Stimulated activated CD8-positive, alpha-beta memory T cell treated with anti-CD3 and anti-CD28 coated beads, Interleukin-7, amount 100 ng/mL, for 4 hours (primary cell): Measurements from ENCODE around the gene IGFBP7.

Experiments
- DNase-seq, 2 donors: peaks; one replicate each; pipeline ENCODE4 v3.0.0-alpha.2; 2020; ENCODE audit warnings: low read depth in 2 of 2

Gene IGFBP7

DNA sequence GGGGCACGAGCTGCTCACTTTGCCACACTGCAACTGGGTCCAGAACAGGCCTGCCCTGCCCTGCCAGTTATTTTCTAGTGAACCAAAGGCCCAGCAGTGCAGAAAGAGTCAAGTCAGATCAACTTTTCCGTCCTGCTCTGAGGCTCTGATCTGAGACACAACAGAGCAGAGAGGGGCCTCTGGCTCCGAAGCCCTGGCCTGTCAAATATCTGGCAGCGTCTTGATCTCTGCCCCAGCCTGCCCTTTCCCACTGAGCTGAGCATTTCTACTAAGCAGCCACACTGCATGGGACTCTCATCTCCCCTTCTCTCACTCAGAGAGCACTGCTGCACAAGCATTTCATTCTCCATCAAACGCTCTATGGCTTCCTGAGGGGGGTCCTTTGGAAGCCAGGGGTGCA lies 11.8 kb downstream of the IGFBP7 start:
- no peak for DNase-seq

DNA sequence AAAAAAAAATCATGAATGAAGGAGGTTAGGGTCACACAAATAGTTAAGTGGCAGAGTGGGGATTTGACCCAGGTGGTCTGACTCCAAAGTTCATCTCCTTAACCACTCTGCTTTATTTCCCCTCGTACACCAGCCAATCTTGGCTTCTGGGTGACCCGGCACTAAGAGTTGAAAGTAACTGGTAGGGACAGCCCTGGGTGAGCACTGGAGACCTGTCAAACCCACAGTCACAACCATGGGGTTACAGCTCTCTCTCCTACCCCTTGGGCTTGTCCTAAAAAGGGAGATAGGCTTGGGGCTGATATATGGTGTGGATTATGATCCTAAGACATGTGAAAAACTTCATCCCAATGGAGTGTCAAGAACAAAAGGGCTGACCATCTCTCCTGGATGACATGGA lies 12.5 kb downstream of the IGFBP7 start:
- DNase-seq: no peak

GRCh38 chr4:57095956-57096355 lies 14.2 kb downstream of the IGFBP7 start:
- no peak for DNase-seq

- no peak for DNase-seq
Measured at GRCh38 chr4:57095245-57095644, 14.9 kb downstream of the IGFBP7 start.

DNA sequence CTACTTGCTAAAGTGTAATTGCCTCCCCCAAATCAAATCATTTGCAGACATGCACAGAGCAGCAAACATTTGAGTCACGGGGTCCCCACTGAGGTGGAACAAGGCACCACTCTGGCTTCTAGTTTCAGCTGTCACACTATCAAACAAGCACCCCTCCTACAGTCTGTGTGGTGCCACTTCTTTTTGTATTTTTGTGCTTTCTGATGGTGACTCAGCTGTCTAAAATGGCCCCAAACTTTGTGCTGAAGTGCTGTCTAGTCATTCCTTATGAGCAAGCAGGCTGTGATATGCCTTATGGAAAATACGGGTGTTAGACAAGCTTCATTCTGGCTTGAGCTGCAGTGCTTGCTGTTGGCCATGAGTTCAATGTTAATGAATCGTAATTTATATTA lies 15.4 kb downstream of the IGFBP7 start:
- DNase-seq: no peak

- no peak for DNase-seq
Measured at GRCh38 chr4:57093845-57094831, 16.0 kb downstream of the IGFBP7 start.

DNA sequence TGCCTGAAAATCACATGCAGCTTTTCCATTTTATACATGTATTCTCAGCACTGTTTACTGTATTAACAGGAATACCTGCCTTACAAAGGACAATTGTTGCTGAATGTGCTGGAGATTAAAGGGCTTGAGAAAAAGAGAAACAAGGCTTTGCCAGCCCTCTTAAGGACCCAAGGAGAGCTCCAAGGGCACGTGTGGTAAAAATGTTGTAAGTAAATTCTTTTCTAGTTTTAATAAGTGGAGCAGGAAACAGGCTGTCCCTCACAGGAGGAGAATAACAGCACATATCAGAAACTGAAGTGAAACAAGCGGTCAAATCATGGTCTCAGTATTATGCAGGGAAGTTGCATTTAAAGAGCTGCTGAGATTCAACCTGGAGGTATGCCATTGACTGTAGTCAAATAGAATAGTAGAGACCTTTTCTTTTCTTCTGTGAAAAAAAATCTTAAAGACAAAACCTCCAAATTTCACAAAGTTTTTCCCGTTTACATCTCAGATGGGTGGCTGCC lies 18.5 kb downstream of the IGFBP7 start:
- DNase-seq: no peak

- DNase-seq: no peak
Measured at GRCh38 chr4:57090079-57090478, 20.1 kb downstream of the IGFBP7 start.

DNA sequence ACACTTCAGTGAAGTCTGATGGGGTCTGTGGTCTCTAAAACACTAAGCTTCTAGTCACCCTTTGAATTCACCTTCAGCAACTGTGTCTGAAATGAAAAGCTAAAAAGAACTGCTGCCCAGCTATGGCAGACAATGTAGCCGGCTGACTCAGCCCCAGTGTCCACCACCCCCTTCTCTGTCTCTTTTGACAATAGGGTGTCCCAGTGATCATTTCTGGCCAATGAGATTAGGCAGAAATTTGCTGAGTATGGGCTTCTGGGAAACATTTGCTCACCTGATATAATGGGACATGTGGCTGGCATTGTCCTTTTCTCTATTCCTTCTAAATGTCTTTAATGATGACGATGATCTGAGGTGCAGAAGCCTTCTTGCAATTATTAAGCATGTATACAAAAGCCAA lies 20.6 kb downstream of the IGFBP7 start:
- no peak for DNase-seq

GRCh38 chr4:57086031-57086723 lies 24.0 kb downstream of the IGFBP7 start:
- no peak for DNase-seq

- no peak for DNase-seq
Measured at GRCh38 chr4:57085278-57085677, 24.9 kb downstream of the IGFBP7 start.

DNA sequence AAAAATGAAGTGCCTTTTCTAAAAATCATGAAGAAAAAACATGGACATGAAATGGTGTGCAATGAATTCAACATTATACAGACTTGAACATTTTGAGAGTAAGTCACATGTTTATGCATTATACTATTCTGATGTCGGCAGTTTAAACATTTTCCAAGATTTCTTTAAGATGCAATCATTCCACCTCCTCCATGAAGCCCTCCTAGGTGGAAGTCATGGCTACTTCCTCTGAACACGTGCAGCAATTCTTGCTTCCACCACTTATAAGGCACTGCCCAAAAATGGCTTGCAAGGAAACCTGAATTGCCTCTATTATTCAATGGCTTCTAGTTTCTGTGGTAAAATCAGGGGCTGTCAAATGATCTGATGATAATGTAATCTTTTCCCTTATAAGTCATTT lies 25.8 kb downstream of the IGFBP7 start:
- no peak for DNase-seq

DNA sequence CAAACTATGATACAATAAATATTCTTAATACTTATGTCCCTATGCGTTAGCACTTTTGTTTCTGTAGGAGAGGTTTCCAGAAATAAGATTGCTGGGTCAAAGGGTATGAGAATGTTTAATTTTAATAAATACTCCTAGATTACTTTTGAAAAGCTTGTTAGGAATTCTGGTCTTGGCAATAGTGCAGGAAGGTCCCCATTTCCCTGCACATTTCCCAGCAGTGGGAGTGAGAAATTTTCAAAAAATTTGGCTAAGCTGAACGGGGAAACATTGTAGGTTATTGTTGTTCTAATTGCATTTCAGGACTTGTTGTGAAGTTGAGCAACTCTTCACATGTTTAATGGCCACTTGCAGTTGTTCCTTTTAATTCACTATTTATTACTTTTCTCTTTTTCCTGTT lies 27.1 kb downstream of the IGFBP7 start:
- no peak for DNase-seq

DNA sequence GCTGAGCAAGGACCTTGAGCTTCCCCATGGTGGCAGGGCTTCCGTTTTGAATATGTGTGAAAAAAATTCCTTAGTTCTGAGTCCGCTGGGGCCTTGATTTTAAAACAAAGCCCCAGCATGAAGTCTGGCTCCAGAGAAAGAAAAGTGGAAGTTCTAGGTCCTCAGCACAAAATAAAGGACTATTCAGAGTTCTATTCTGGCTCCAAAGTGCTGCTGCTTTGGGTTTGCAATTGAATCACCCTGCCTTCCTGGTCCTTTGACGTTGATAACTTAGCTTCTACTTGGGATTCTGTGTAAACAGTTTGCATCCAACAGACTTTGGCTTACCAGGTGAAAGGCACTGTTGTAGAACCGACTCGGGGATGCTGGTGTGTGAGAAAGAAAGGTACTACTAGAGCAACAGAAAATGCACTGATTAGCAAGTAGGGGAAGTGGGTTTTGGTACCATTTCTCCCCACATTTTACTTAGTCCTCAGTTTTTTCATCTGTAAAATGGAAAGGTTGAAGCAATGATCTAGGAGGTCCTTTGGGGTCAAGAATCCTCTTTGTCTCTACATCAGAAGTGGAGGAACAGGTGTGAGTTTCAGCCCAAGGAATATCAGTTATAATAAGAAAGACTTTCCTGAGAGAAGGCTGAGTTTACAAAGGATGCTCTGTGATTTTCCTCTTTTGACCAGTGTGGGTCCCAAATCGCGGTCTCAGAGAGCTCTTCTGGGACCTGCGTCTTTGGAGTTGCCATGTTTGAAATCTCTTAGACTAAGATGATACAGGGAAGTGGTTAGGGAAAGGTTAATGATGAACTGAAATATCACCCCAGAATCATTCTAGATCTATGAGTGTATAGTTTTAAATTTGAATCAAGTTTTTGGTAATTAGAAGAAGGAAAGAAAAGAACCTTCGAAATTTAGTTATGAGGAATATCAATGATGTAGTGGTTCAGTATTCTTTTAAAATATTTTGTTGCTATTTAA lies 28.2 kb downstream of the IGFBP7 start:
- DNase-seq: no peak

- no peak for DNase-seq
Measured at GRCh38 chr4:57080781-57081650, 29.2 kb downstream of the IGFBP7 start.

- DNase-seq: no peak
Measured at GRCh38 chr4:57078685-57079521, 31.3 kb downstream of the IGFBP7 start.

- no peak for DNase-seq
Measured at GRCh38 chr4:57077550-57078343, 32.4 kb downstream of the IGFBP7 start.

- no peak for DNase-seq
Measured at GRCh38 chr4:57076646-57077045, 33.5 kb downstream of the IGFBP7 start.

- no peak for DNase-seq
Measured at GRCh38 chr4:57075367-57075766, 34.8 kb downstream of the IGFBP7 start.
